C4-2B (cell line): ENCODE measurements around the gene FAM24B.
A peak's percentile ranks its signal among the peaks of the same experiment; 100 is the strongest.
"Not testable (repeated sequence)": the region's sequence is repeated elsewhere in the genome, so short reads cannot be mapped to it uniquely, and the experiment has no call there.

Experiments used
- H3K27ac ChIP-seq: fragments of 450-650 bp; 2 replicates; pipeline ENCODE4 v1.5.1; 2017
- ZFX ChIP-seq: fragments of 450-650 bp; IDR thresholded peaks from 2 replicates; pipeline ENCODE4 v1.6.1; 2017
- TF ChIP-seq, protein P1 (sequence below): fragments of 450-650 bp; conservative IDR thresholded peaks from 2 replicates; pipeline ENCODE4 v1.5.1; 2017; ENCODE audit warnings: mild to moderate bottlenecking

Gene FAM24B

GRCh38 chr10:122882766-122883165 is 3.4 kb upstream of the FAM24B start:
- TF ChIP-seq ZFX = no peak
- TF ChIP-seq, protein P1, sequence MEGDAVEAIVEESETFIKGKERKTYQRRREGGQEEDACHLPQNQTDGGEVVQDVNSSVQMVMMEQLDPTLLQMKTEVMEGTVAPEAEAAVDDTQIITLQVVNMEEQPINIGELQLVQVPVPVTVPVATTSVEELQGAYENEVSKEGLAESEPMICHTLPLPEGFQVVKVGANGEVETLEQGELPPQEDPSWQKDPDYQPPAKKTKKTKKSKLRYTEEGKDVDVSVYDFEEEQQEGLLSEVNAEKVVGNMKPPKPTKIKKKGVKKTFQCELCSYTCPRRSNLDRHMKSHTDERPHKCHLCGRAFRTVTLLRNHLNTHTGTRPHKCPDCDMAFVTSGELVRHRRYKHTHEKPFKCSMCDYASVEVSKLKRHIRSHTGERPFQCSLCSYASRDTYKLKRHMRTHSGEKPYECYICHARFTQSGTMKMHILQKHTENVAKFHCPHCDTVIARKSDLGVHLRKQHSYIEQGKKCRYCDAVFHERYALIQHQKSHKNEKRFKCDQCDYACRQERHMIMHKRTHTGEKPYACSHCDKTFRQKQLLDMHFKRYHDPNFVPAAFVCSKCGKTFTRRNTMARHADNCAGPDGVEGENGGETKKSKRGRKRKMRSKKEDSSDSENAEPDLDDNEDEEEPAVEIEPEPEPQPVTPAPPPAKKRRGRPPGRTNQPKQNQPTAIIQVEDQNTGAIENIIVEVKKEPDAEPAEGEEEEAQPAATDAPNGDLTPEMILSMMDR = no peak
- H3K27ac ChIP-seq = no peak overlapping the region

GRCh38 chr10:122878799-122879338 is 512 bp downstream of the FAM24B start:
- peak overlapping the region; percentile 90 for H3K27ac ChIP-seq
- TF ChIP-seq, protein P1 = no peak
- TF ChIP-seq ZFX = peak; percentile 20; the same call in 1 of the 2 replicates

DNA sequence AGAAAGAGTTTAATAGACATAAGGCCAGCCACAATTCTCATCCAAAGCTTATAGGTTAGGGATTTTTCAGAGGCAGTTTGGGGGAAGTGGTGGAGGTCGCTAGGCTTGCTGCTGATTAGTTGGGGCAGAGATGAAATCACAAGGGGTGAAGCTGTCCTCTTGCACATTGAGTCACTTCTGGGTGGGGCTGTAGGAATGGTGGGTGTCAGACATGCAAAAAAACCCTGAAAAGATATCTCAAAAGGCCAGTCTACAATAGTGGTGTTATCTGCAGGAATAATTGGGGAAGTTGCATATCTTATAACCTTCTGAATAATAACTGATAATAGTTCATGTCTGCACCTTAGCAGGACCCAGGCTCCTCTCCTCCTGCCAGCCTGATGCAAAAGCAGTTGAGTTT is 2.1 kb downstream of the FAM24B start:
- no peak for TF ChIP-seq ZFX
- TF ChIP-seq, protein P1 = no peak
- no peak overlapping the region for H3K27ac ChIP-seq

GRCh38 chr10:122876467-122876855 is 2.9 kb downstream of the FAM24B start:
- no peak for TF ChIP-seq ZFX
- TF ChIP-seq, protein P1 = no peak
- H3K27ac ChIP-seq = no peak overlapping the region

- no peak overlapping the region for H3K27ac ChIP-seq
- TF ChIP-seq, protein P1 = no peak
- TF ChIP-seq ZFX = no peak
Observed at GRCh38 chr10:122875843-122876466, 3.4 kb downstream of the FAM24B start.

DNA sequence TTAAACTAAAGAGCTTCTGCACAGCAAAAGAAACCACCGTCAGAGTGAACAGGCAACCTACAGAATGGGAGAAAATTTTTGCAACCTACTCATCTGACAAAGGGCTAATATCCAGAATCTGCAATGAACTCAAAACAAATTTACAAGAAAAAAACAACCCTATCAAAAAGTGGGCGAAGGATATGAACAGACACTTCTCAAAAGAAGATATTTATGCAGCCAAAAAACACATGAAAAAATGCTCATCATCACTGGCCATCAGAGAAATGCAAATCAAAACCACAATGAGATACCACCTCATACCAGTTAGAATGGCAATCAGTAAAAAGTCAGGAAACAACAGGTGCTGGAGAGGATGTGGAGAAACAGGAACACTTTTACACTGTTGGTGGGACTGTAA is 7.4 kb downstream of the FAM24B start:
- not testable (repeated sequence) for H3K27ac ChIP-seq

DNA sequence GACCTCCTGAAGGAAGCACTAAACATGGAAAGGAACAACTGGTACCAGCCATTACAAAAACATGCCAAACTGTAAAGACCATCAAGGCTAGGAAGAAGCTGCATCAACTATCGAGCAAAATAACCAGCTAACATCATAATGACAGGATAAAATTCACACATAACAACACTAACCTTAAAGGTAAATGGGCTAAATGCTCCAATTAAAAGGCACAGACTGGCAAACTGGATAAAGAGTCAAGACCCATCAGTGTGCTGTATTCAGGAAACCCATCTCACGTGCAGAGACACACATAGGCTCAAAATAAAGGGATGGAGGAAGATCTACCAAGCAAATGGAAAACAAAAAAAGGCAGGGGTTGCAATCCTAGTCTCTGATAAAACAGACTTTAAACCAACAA is 10.6 kb downstream of the FAM24B start:
- H3K27ac ChIP-seq = not testable (repeated sequence)

- H3K27ac ChIP-seq = not testable (repeated sequence)
Observed at GRCh38 chr10:122866757-122867482, 12.5 kb downstream of the FAM24B start.

- TF ChIP-seq, protein P1 = no peak
- no peak for TF ChIP-seq ZFX
- H3K27ac ChIP-seq = no peak overlapping the region
Observed at GRCh38 chr10:122864901-122865300, 14.5 kb downstream of the FAM24B start.
